IPS-NIHi11 (cell line): ENCODE results near the gene LTC4S.
"Not testable (repeated sequence)": the region's sequence is repeated elsewhere in the genome, so short reads cannot be mapped to it uniquely, and the experiment has no call there.

Experiments
- DNase-seq: peaks from one replicate; pipeline ENCODE4 v3.0.0; 2012; ENCODE audit warnings: mixed read lengths, low spot score

The LTC4S gene

GRCh38 chr5:179827680-179828079 is 33.9 kb downstream of the LTC4S start:
- no peak for DNase-seq

GRCh38 chr5:179828756-179829421 is 35.1 kb downstream of the LTC4S start:
- no peak for DNase-seq

- DNase-seq, result no peak
Observed at GRCh38 chr5:179829732-179830435, 36.1 kb downstream of the LTC4S start.

GRCh38 chr5:179830818-179831468 is 37.2 kb downstream of the LTC4S start:
- DNase-seq, result no peak

- DNase-seq, result no peak
Observed at GRCh38 chr5:179832039-179832745, 38.4 kb downstream of the LTC4S start.

- DNase-seq, result no peak
Observed at GRCh38 chr5:179833056-179833708, 39.4 kb downstream of the LTC4S start.

- no peak for DNase-seq
Observed at GRCh38 chr5:179833709-179834070, 39.9 kb downstream of the LTC4S start.

GRCh38 chr5:179834120-179834519 is 40.3 kb downstream of the LTC4S start:
- no peak for DNase-seq

GRCh38 chr5:179834871-179835270 is 41.1 kb downstream of the LTC4S start:
- DNase-seq, result not testable (repeated sequence)

GRCh38 chr5:179836225-179837019 is 42.6 kb downstream of the LTC4S start:
- DNase-seq, result no peak

- no peak for DNase-seq
Observed at GRCh38 chr5:179837076-179838011, 43.6 kb downstream of the LTC4S start.

GRCh38 chr5:179839328-179840256 is 45.8 kb downstream of the LTC4S start:
- DNase-seq, result no peak

- DNase-seq, result no peak
Observed at GRCh38 chr5:179840321-179840720, 46.5 kb downstream of the LTC4S start.

GRCh38 chr5:179840766-179841165 is 47.0 kb downstream of the LTC4S start:
- no peak for DNase-seq

- no peak for DNase-seq
Observed at GRCh38 chr5:179841621-179842020, 47.8 kb downstream of the LTC4S start.
